ENCODE data around the gene CISD2. TPM values are rescaled to one million over a fixed set of nuclear protein-coding genes. Genes with fewer than 3 reads are reported as not detected.

The CISD2 gene
- total and polyA plus RNA-seq, 2 donors from 2014 or later: 25.6 to 46.3 TPM

Other genes with a start within 250 kb of the CISD2 start
- gene MANBA, start 108.0 kb upstream of the CISD2 start, total RNA-seq: 28.0 TPM
- gene MANBA, start 108.0 kb upstream of the CISD2 start, polyA plus RNA-seq (ENCODE audit: insufficient read depth, low read depth, low replicate concordance): 19.0 TPM
- gene UBE2D3, start 41.4 kb upstream of the CISD2 start, total RNA-seq: 262 TPM
- 173 TPM for gene UBE2D3, start 41.4 kb upstream of the CISD2 start, polyA plus RNA-seq (ENCODE audit: insufficient read depth, low read depth, low replicate concordance)
- gene SLC9B1, start 150.7 kb downstream of the CISD2 start, total RNA-seq: 1.8 TPM
- 0.52 TPM for gene SLC9B1, start 150.7 kb downstream of the CISD2 start, polyA plus RNA-seq (ENCODE audit: insufficient read depth, low read depth, low replicate concordance)
- gene SLC9B2, start 207.8 kb downstream of the CISD2 start, total RNA-seq: 6.0 TPM
- 0.80 TPM for gene SLC9B2, start 207.8 kb downstream of the CISD2 start, polyA plus RNA-seq (ENCODE audit: insufficient read depth, low read depth, low replicate concordance)
- 104 TPM for gene BDH2, start 230.8 kb downstream of the CISD2 start, total RNA-seq
- gene BDH2, start 230.8 kb downstream of the CISD2 start, polyA plus RNA-seq (ENCODE audit: insufficient read depth, low read depth, low replicate concordance): 473 TPM